HCT116 (cell line): Measurements from ENCODE around the gene SMYD3.

ENCODE experiments used
- EZH2 ChIP-seq: fragments of 200-600 bp; sonication (generic); IDR thresholded peaks from 2 replicates; pipeline ENCODE4 v1.6.1; 2017; ENCODE audit warnings: antibody characterized with exemption, mixed run types
- ZFX ChIP-seq: fragments of 450-650 bp; IDR thresholded peaks from 2 replicates; pipeline ENCODE4 v1.6.1; 2017
- TF ChIP-seq, protein P1 (sequence below), 3 experiments: fragments of 200-600 bp in 1 of 3; sonication (generic) in 1 of 3; IDR thresholded peaks in 2 of 3; conservative IDR thresholded peaks in 1 of 3; 2 replicates each; pipeline ENCODE4 v1.5.1; 2012 to 2017; ENCODE audit warnings: low read depth in 2 of 3, low read length in 2 of 3, antibody characterized with exemption in 1 of 3, borderline replicate concordance in 1 of 3, control low read depth in 1 of 3, mild to moderate bottlenecking in 1 of 3, mixed read lengths in 1 of 3, mixed run types in 1 of 3, moderate library complexity in 1 of 3; ENCODE audit not compliant: insufficient read depth in 1 of 3
- TF ChIP-seq, protein P2 (sequence below): IDR thresholded peaks from 2 replicates; pipeline ENCODE4 v1.6.1; 2012; ENCODE audit warnings: low read depth

DNA sequence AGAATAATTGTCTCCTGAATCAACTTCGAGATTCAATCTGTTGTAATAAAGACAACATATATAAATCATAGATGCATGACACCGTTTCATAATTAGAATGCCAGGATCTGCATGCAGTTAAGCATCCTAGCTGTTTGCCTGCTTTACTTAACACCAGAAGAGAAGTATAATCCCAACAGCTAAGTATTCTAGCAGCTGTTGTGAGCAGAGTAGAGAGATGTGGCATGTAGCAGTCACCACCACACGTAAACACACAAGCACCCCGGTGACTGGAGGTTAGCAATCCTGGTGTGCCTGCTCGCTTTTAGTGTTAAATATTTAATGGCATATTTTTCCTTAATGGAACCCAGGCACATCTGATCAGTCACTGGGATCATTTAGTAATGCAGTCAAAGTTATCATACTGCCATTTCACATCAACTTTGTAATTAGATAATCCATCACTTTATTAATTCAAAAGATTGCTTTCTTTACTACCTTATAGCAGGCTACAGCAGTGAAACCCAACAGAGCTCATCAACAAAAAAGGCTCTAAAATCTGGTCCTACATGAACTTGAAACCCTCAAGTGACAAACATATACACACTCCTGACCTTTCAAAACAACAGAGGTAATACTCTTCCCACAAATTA, 187.9 kb downstream of the SMYD3 start:
- TF ChIP-seq EZH2 (no peak), ZFX (no peak)
- TF ChIP-seq, protein P1, sequence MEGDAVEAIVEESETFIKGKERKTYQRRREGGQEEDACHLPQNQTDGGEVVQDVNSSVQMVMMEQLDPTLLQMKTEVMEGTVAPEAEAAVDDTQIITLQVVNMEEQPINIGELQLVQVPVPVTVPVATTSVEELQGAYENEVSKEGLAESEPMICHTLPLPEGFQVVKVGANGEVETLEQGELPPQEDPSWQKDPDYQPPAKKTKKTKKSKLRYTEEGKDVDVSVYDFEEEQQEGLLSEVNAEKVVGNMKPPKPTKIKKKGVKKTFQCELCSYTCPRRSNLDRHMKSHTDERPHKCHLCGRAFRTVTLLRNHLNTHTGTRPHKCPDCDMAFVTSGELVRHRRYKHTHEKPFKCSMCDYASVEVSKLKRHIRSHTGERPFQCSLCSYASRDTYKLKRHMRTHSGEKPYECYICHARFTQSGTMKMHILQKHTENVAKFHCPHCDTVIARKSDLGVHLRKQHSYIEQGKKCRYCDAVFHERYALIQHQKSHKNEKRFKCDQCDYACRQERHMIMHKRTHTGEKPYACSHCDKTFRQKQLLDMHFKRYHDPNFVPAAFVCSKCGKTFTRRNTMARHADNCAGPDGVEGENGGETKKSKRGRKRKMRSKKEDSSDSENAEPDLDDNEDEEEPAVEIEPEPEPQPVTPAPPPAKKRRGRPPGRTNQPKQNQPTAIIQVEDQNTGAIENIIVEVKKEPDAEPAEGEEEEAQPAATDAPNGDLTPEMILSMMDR (IDR thresholded peaks at IDR 0.05 in 2 of 3, conservative IDR thresholded peaks at IDR 0.05 in 1 of 3; ENCODE audit: borderline replicate concordance in 1 of 3, insufficient read depth in 1 of 3, low read depth in 2 of 3, low read length in 2 of 3), result no peak
- TF ChIP-seq, protein P2, sequence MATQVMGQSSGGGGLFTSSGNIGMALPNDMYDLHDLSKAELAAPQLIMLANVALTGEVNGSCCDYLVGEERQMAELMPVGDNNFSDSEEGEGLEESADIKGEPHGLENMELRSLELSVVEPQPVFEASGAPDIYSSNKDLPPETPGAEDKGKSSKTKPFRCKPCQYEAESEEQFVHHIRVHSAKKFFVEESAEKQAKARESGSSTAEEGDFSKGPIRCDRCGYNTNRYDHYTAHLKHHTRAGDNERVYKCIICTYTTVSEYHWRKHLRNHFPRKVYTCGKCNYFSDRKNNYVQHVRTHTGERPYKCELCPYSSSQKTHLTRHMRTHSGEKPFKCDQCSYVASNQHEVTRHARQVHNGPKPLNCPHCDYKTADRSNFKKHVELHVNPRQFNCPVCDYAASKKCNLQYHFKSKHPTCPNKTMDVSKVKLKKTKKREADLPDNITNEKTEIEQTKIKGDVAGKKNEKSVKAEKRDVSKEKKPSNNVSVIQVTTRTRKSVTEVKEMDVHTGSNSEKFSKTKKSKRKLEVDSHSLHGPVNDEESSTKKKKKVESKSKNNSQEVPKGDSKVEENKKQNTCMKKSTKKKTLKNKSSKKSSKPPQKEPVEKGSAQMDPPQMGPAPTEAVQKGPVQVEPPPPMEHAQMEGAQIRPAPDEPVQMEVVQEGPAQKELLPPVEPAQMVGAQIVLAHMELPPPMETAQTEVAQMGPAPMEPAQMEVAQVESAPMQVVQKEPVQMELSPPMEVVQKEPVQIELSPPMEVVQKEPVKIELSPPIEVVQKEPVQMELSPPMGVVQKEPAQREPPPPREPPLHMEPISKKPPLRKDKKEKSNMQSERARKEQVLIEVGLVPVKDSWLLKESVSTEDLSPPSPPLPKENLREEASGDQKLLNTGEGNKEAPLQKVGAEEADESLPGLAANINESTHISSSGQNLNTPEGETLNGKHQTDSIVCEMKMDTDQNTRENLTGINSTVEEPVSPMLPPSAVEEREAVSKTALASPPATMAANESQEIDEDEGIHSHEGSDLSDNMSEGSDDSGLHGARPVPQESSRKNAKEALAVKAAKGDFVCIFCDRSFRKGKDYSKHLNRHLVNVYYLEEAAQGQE, result no peak
